Stimulated activated CD8-positive, alpha-beta memory T cell treated with anti-CD3 and anti-CD28 coated beads, Interleukin-12 subunit alpha, Interleukin-12 subunit beta, amount 100 ng/mL, for 1 hour (primary cell): Measurements from ENCODE around the gene BARX1.
"Not testable (repeated sequence)": the region's sequence is repeated elsewhere in the genome, so short reads cannot be mapped to it uniquely, and the experiment has no call there.

Source experiments
- DNase-seq: peaks from one replicate; pipeline ENCODE4 v3.0.0-alpha.2; 2020; ENCODE audit warnings: low read depth

BARX1 gene

GRCh38 chr9:93951655-93952118 lies 3.5 kb downstream of the BARX1 start:
- DNase-seq, result no peak

- DNase-seq, result no peak
Observed at GRCh38 chr9:93950619-93951601, 4.2 kb downstream of the BARX1 start.

GRCh38 chr9:93949694-93950449 lies 5.3 kb downstream of the BARX1 start:
- DNase-seq, result no peak

- no peak for DNase-seq
Observed at GRCh38 chr9:93949073-93949693, 6.0 kb downstream of the BARX1 start.

- DNase-seq, result no peak
Observed at GRCh38 chr9:93948441-93949072, 6.6 kb downstream of the BARX1 start.

- no peak for DNase-seq
Observed at GRCh38 chr9:93947409-93948070, 7.6 kb downstream of the BARX1 start.

GRCh38 chr9:93946338-93946712 lies 8.8 kb downstream of the BARX1 start:
- no peak for DNase-seq

- DNase-seq, result no peak
Observed at GRCh38 chr9:93945400-93946337, 9.5 kb downstream of the BARX1 start.

GRCh38 chr9:93944011-93944410 lies 11.1 kb downstream of the BARX1 start:
- no peak for DNase-seq

- DNase-seq, result no peak
Observed at GRCh38 chr9:93942161-93942560, 13.0 kb downstream of the BARX1 start.

- no peak for DNase-seq
Observed at GRCh38 chr9:93941493-93941892, 13.7 kb downstream of the BARX1 start.

GRCh38 chr9:93940951-93941350 lies 14.2 kb downstream of the BARX1 start:
- no peak for DNase-seq

GRCh38 chr9:93939589-93939988 lies 15.6 kb downstream of the BARX1 start:
- not testable (repeated sequence) for DNase-seq

GRCh38 chr9:93937193-93937592 lies 18.0 kb downstream of the BARX1 start:
- no peak for DNase-seq

GRCh38 chr9:93931905-93932304 lies 23.2 kb downstream of the BARX1 start:
- no peak for DNase-seq

- no peak for DNase-seq
Observed at GRCh38 chr9:93930070-93930469, 25.1 kb downstream of the BARX1 start.

GRCh38 chr9:93929231-93929630 lies 25.9 kb downstream of the BARX1 start:
- DNase-seq, result no peak

- DNase-seq, result no peak
Observed at GRCh38 chr9:93922535-93922934, 32.6 kb downstream of the BARX1 start.

GRCh38 chr9:93920131-93920800 lies 34.9 kb downstream of the BARX1 start:
- no peak for DNase-seq

GRCh38 chr9:93918061-93918460 lies 37.1 kb downstream of the BARX1 start:
- DNase-seq, result no peak
